HG02970 (cell line): ENCODE data around the gene CCDC91.
A peak's percentile ranks its signal among the peaks of the same experiment; 100 is the strongest.
"Not testable (repeated sequence)": the region's sequence is repeated elsewhere in the genome, so short reads cannot be mapped to it uniquely, and the experiment has no call there.

Source experiments
- ATAC-seq: cut with Tn5 transposase; IDR thresholded peaks from one replicate; pipeline ENCODE4 v1.9.1; 2021; ENCODE audit warnings: mild to moderate bottlenecking, moderate library complexity, moderate number of reproducible peaks; ENCODE audit not compliant: unreplicated experiment, low FRiP score

The CCDC91 gene

DNA sequence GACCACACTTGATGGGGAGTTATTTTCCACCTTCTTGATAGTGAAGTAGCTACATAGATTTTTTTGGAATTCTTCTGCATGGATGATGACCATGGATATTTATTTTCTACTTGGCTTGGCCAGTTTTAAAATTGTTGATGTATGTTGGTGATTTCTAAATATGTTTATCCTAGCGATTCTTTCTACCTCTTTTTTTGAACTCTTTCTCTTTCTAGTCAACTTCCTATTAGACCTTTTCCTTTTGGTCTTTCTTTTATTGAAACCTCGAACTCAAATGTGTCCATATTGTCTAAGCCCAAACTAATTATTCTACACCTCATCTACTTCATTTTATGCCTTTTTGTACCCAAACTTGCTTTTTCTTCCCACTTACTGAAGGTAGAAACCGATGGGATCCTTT lies 37.0 kb downstream of the CCDC91 start:
- ATAC-seq = no peak

DNA sequence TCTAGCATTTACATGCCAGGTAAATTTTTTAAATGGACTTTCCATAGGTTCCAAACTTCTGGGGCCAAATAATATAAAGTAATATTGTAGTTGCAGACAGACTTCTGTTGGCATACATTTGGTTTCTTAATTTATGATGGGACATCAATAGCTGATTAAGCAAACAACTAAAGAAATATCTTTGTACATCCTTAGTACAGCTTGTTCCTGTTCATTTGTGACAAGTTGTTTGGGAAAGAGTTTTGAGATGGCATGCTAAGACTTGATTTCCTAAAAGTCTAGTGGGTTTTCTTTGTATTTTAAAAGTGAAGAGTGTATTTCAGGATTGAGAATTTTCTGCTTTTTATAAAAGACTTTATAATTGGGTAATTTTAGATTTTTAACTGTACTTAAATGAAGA lies 41.0 kb downstream of the CCDC91 start:
- no peak for ATAC-seq

DNA sequence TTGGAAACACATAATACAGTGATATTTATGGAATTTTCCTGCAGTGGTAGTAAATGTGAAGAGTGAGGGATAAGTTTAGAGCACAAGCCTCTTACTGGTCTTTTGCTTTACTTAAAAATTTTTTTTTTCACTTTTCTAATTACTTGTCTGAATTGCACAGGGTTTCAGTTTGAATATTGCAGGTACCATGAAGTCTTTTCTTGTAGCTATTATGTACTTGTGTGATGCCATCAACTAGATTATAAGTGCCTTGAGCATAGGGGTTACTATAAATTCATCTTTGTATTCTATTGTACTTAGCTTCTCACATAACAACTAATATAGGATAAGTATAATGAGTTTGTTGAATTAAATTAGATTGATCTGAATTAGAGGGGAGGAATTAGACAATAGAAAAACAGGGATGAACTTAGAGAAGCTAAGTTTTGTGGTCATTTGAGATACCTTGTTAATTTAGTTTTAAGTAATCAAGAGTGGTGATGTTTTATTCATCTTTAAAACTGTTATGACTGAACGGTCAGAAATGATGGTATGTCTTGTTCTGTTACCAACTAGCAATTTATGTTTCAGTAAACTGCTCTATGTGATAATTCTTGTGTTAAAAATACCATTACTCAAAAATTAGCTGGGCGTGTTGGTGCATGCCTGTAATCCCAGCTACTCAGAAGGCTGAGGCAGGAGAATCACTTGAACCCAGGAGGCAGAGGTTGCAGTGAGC lies 42.1 kb downstream of the CCDC91 start:
- ATAC-seq = no peak

DNA sequence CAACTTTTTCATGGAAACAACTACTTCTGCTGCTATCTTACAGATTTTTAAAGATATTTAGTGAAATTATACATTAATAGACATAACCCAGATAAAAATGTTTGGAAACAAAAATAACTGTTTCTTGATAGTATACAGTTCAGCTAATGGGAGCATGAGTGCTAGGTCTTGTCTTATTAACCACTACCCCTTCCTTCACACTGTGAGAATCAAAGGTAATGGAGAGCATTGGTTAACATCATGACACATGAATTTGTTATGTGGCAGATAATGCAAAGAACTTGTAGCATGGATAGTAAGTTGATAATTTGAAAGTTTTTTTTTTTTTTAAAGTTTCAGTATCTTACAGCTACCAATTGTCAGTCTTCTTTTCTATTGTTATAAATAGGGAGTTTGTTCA lies 44.2 kb downstream of the CCDC91 start:
- ATAC-seq = no peak

DNA sequence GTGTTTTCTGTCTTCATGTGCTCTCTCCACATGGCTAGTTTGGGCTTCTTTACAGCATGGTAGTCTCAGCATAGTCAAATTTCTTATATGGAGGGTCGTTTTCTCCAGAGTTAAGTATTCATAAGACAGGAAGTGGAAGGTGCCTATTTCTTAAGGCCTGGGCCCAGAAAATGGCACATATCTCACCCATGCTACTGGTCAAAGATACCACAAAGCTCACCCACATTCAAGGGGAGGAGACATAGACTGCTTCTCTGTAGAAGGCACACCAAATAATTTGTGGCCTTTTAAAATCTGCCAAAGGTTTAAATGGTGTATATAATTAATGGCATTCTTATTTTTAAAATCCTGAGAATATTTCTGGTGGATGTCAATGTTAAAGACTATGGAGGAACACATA lies 44.8 kb downstream of the CCDC91 start:
- ATAC-seq = no peak

DNA sequence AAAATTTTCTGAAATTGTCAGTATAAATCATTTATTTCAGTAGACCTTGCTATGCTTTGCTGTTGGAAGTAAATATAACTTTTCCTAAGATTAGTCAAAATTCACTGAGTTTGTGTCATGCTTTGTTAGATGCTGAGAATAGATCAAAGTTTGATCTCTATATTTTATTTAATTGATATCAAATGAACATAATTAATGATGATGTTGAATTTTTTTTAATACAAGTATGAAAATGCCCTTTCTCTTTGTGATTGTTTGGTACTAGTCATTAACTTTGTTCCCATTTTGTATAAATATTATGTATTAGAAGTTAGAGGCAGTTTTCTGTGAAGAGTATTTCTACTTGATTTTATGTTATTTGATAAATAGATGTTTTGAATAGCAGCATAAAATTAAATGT lies 45.7 kb downstream of the CCDC91 start:
- ATAC-seq = no peak

DNA sequence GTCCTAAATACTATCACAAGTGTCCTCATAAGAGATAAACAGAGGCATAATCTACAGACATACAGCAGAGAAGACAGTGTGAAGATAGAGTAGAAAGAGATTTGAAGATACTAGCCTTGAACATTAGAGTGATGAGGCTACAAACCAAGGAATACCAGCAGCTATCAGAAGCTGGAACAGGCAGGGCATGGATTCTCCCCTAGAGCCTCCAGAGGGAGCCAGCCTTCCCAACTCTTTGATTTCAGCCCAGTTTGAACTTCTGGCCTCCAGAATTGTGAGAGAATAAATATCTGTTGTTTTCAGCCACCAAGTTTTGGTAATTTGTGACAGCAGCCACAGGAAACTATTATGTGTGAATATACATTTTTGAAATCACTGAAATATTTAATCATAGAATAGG lies 47.2 kb downstream of the CCDC91 start:
- no peak for ATAC-seq

DNA sequence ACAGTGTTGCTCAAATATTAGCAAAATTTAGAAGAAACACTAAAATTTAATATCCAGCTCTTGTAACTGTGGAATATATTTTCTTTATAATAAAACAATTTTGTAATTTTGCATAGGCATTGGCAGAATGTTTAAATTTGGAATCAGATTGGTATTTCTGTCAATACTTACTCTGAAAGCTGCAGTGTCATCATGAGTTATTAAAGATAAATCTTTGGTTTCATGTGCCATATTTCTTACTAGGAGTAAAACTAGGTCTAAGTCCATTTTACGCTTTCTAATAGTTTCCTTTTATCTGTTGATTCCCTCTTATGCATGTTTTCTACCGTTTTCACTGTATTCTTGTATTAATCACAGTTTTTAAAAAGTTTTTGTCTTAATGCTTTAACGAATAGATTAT lies 49.7 kb downstream of the CCDC91 start:
- no peak for ATAC-seq

DNA sequence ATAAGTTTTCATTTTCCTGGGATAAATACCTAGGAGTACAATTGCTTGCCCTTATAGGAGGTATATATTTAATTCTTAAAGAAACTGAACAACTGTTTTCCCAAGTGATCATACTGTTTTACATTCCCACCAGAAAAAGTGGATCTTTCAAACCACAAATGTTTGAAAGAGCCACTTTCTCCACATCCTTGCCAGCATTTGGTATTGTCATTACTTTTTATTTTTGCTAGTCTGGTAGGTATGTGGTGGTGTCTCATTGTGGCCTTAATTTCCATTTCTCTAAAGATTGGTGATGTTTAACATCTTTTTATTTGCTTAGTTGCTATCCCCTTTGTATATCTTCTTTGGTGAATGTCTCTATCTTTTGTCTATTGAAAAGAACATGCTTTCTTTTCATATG lies 50.6 kb downstream of the CCDC91 start:
- no peak for ATAC-seq

GRCh38 chr12:28242129-28242495 lies 51.9 kb downstream of the CCDC91 start:
- no peak for ATAC-seq

DNA sequence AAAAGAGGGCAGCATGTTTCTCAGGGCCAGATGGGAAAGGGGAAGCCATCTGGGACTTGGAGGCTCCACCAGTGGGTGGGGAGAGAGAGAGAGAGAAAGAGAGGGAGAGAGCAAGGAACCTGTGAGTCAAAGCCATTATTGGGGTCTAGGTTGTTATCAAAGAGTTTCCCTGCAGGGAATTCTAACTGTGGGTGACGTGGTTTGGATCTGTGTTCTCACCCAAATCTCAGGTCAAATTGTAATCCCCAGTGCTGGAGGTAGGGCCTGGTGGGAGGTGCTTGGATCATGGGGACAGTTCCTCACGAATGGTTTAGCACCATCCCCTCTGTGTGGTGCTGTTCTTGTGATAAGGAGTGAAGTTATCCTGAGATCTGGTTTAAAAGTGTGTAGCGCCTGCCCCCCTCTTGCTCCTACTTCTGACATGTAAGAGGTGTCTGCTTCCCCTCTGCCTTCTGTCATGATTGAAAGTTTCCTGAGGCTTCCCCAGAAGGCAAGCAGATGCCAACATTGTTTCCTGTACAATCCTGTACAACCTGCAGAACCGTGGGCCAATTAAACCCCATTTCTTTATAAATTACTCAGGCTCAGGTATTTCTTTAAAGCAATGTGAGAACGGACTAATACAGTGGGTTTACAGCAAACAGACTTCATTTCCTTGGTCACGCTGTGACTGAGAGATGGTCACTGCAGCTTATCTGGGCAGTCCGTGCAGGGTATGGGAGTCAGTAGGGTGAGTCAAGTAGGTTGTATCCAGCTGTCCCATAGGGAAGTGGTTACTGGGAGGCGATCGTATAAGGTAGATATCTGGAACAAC lies 52.4 kb downstream of the CCDC91 start:
- no peak for ATAC-seq

DNA sequence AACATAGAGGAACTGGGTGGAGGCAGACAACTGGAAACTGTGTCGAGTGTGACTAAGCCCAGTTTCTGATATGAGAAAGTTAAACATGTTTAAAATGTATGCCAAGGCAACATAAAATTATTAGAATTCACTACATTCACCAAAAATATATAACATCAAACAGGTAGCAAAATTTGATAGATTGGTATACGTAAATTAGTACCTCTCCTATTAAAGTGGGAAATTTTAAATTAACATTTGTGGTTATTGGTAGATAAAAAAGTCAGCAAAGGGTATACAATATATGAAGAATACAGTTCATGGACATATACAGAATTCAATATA lies 53.0 kb downstream of the CCDC91 start:
- ATAC-seq = no peak

DNA sequence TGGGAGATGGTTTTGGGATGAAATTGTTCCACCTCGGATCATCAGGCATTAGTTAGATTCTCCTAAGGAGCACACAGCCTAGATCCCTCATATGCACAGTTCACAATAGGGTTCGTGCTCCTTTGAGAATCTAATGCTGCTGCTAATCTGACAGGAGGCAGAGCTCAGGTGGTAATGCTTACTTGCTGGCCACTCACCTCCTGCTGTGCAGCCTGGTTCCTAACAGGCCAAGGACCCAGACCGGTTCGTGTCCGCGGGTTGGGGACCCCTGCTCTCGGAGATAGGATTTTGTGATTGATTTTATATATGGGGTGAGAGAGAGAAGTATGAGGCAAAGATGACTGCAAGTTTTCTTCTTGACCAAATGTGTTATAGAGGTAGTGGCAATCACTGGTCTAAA lies 57.5 kb downstream of the CCDC91 start:
- no peak for ATAC-seq

GRCh38 chr12:28248555-28249145 lies 58.4 kb downstream of the CCDC91 start:
- no peak for ATAC-seq

DNA sequence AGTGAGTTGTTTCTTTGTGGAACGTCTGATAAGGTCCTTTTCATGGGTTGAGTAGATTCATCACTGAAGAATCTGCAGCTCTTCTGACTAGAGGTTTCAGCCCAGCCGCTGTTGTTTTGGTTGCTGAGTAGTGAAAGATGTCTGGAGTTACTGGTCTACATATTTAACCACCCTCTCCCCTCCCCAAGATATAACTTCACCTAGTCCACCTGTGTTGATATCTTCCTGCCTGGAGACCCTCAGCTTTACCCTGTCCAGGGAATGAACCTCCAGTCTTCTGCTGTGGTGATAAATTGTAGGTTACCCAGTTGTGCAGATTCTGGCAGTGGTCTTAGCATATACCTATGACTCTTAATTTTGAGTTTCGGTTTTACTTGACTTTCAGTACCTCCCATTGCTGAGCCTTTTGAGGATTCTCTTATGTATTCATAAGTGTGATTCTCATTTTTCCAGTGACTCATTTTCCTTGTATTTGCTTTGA lies 62.9 kb downstream of the CCDC91 start:
- peak; percentile 90 for ATAC-seq

GRCh38 chr12:28257411-28257810 lies 67.2 kb downstream of the CCDC91 start:
- ATAC-seq = no peak

DNA sequence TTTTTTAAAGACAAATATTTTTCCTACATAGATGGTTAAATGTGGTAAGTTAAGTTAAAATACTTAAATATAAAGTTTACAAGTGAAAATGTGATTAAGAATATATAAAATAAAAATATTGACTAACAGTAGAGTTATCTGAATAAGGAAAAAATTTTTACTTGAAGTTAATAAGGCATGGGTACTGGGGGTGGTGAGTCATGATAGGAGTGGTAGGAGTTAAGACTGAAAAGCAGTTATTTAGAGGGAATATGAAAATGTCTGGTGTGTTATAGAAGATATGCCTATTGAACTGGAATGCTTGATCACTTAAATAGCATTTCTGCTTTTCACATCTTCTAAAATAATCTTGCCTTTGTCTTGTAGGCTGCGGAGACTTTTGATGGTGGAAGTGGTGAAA lies 68.7 kb downstream of the CCDC91 start:
- no peak for ATAC-seq

- no peak for ATAC-seq
Measured at GRCh38 chr12:28265435-28266042, 75.3 kb downstream of the CCDC91 start.

DNA sequence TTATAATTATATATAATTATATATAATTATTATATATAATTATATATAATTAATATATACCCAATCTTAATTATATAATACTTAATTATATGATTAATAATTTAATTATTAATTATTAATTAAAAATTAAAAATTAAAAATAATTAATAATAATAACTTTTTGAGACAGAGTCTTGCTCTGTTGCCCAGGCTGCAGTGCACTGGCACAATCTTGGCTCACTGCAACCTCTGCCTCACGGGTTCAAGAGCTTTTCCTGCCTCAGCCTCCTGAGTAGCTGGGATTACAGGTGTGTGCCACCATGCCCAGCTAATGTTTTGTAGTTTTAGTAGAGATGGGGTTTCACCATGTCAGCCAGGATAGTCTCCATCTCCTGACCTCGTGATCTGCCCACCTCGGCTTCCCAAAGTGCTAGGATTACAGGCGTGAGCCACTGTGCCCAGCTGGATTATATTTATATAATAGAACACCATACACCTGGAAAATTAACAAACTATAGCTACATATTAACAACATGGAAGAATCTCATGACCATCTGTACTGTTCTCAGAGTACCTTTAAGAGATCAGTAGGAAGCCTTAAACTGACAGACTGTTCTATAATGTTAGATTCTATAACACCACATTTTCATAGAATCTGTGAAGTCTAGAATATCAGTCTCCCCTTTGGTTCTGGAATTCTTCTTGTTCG lies 77.8 kb downstream of the CCDC91 start:
- not testable (repeated sequence) for ATAC-seq

DNA sequence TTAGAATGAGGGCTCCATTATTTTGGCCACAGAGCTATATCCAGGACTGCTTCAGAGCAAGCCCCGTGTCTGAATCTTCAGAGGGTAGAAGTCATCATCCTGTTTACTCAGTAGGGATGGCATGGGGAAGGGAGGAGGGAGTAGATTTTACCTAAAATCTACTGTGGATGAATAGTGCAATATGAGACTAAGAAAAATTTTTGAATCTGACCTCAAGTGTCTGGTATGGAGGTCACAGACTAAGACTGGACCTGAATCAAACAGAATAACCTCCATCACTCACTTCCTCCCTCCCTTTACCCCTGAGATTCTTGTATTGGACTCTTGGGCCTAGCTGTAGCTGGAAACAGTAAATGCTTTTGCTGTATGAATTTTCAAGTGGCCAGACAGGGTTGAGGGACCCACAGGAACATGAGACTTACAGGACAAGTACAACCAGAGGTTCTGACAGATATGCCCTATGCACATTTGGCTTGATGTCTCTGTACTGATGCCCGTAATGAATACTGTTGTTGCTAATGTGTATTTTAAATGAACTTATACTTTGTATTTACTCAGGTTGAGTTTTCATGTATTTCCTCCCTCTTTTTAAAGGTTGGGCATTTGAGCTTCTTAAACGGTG lies 78.5 kb downstream of the CCDC91 start:
- ATAC-seq = no peak
